Naive thymus-derived CD8-positive, alpha-beta T cell (primary cell): ENCODE data around the gene TNFSF18. TPM values are rescaled to one million over a fixed set of nuclear protein-coding genes. Genes with fewer than 3 reads are reported as not detected.
"Not testable (repeated sequence)": the region's sequence is repeated elsewhere in the genome, so short reads cannot be mapped to it uniquely, and the experiment has no call there.

Experiments used
- ATAC-seq, 2 donors: fragments of 150-1000 bp; cut with Tn5 transposase in 1 of 2; sonication (Bioruptor Pico), chemical (Tn5 transposase) in 1 of 2; 1 replicate in 1 of 2; 2 replicates in 1 of 2; pipeline ENCODE4 v1.10.0; 2021; ENCODE audit warnings: mild to moderate bottlenecking in 2 of 2, moderate library complexity in 2 of 2
- POLR2A ChIA-PET: fragments of 350-600 bp; sonication (Branson Sonifier 250); formaldehyde crosslinking; loops from one replicate; lab custom pipeline; 2021; ENCODE audit warnings: antibody characterized with exemption; lab: Charles Lee
- DNase-seq, 10 donors: peaks; one replicate each; pipeline versions ENCODE4 v3.0.0 to v3.0.0-alpha.2; 2020 to 2022
- H3K27ac Mint-ChIP-seq, 10 donors: one replicate each; pipeline ENCODE4 v1.8.0; 2020 to 2022; ENCODE audit warnings: mild to moderate bottlenecking in 10 of 10, mixed read lengths in 10 of 10, moderate library complexity in 4 of 10, inconsistent platforms in 1 of 10
- H3K27me3 Mint-ChIP-seq, 5 donors: one replicate each; pipeline ENCODE4 v1.8.0; 2021 to 2022; ENCODE audit warnings: mixed read lengths in 5 of 5
- H3K36me3 Mint-ChIP-seq, 3 donors: one replicate each; pipeline ENCODE4 v1.8.0; 2020 to 2022; ENCODE audit warnings: mixed read lengths in 3 of 3, mild to moderate bottlenecking in 2 of 3, inconsistent platforms in 1 of 3
- H3K4me1 Mint-ChIP-seq, 4 donors: one replicate each; pipeline ENCODE4 v1.8.0; 2021 to 2022; ENCODE audit warnings: mixed read lengths in 4 of 4
- H3K4me3 Mint-ChIP-seq, 10 donors: one replicate each; pipeline ENCODE4 v1.8.0; 2020 to 2022; ENCODE audit warnings: mild to moderate bottlenecking in 10 of 10, mixed read lengths in 10 of 10, moderate library complexity in 6 of 10, inconsistent platforms in 1 of 10
- H3K9me3 Mint-ChIP-seq, 9 donors: one replicate each; pipeline ENCODE4 v1.8.0; 2020 to 2022; ENCODE audit warnings: mixed read lengths in 9 of 9, mild to moderate bottlenecking in 3 of 9, inconsistent platforms in 1 of 9, moderate library complexity in 1 of 9
- polyA plus RNA-seq, 3 donors: library from polyadenylated mRNA; unstranded; fragments of 300-500 nt; fragmentation: Illumina TruSeq; gene quantifications; one replicate each; pipeline ENCODE4 v1.2.3, GENCODE V29; 2021
- total RNA-seq, 8 experiments: library from RNA in 2 of 8; stranded (reverse) in 2 of 8; gene quantifications; one replicate each; pipeline ENCODE4 v1.2.3 and lab custom pipeline; 2021 to 2026

TNFSF18 gene
- total RNA-seq = not detected
- not detected for polyA plus RNA-seq
- total RNA-seq (lab: John Stamatoyannopoulos, UW) = 0 reads per million in 6 experiments

- DNase-seq (no peak), ATAC-seq (no peak)
- Mint-ChIP-seq H3K36me3 (no peaks in the 10 kb centered on the region), H3K9me3 (no peaks in the 10 kb centered on the region), H3K4me3 (no peak within 1 kb of the TSS), H3K27ac (peak within 1 kb of the TSS in 1 of 10 donors; percentile 4), H3K4me1 (peaks cover 4 to 25% (median 6%) of the 10 kb centered on the region in 4 donors), H3K27me3 (no peaks in the 10 kb centered on the region)
- POLR2A ChIA-PET = no interaction called here
These were observed at the start of gene TNFSF18 for GRCh38 chr1:173050865-173051264. TNFSF18 (minus strand) TSS chr1:173050941; CDS start chr1:173050896, 45 bp downstream.

- POLR2A ChIA-PET = no interaction called here
- H3K27me3 Mint-ChIP-seq = peaks cover 0 to 1% (median 0%) of the 10 kb centered on the region in 5 donors
- no peak overlapping the region for H3K27ac Mint-ChIP-seq
- H3K9me3 Mint-ChIP-seq = peaks cover 0 to 18% (median 7%) of the 10 kb centered on the region in 9 donors
- ATAC-seq = no peak
- H3K4me1 Mint-ChIP-seq = no peaks in the 10 kb centered on the region
- DNase-seq = no peak
- H3K36me3 Mint-ChIP-seq = peaks cover 0 to 8% (median 0%) of the 10 kb centered on the region in 3 donors
- no peak overlapping the region for H3K4me3 Mint-ChIP-seq
These were observed 48.4 kb upstream of the TNFSF18 start for GRCh38 chr1:173099166-173099565.

- no peak overlapping the region for H3K4me3 Mint-ChIP-seq
- ATAC-seq (no peak), DNase-seq (no peak)
- peak overlapping the region in 1 of 10 donors; percentile 10 for H3K27ac Mint-ChIP-seq
- H3K36me3 Mint-ChIP-seq = peaks cover 0 to 5% (median 0%) of the 10 kb centered on the region in 3 donors
- peaks cover 0 to 11% (median 4%) of the 10 kb centered on the region in 9 donors for H3K9me3 Mint-ChIP-seq
- POLR2A ChIA-PET = no interaction called here
- H3K27me3 Mint-ChIP-seq = peaks cover 0 to 1% (median 0%) of the 10 kb centered on the region in 5 donors
- H3K4me1 Mint-ChIP-seq = no peaks in the 10 kb centered on the region
These were observed 47.4 kb upstream of the TNFSF18 start for GRCh38 chr1:173098117-173098516.

- Mint-ChIP-seq H3K4me1 (no peaks in the 10 kb centered on the region), H3K9me3 (peaks cover 0 to 2% (median 0%) of the 10 kb centered on the region in 9 donors), H3K27me3 (peaks cover 0 to 1% (median 0%) of the 10 kb centered on the region in 5 donors), H3K27ac (no peak overlapping the region), H3K36me3 (no peaks in the 10 kb centered on the region), H3K4me3 (no peak overlapping the region)
- ATAC-seq (no peak), DNase-seq (no peak)
- POLR2A ChIA-PET = no interaction called here
These were observed 46.3 kb upstream of the TNFSF18 start for GRCh38 chr1:173097001-173097400.

- H3K9me3 Mint-ChIP-seq = no peaks in the 10 kb centered on the region
- H3K27ac Mint-ChIP-seq = no peak overlapping the region
- ATAC-seq = no peak
- H3K27me3 Mint-ChIP-seq = peaks cover 0 to 3% (median 0%) of the 10 kb centered on the region in 5 donors
- H3K4me1 Mint-ChIP-seq = no peaks in the 10 kb centered on the region
- no peaks in the 10 kb centered on the region for H3K36me3 Mint-ChIP-seq
- POLR2A ChIA-PET = no interaction called here
- no peak overlapping the region for H3K4me3 Mint-ChIP-seq
- DNase-seq = no peak
These were observed 44.9 kb upstream of the TNFSF18 start for GRCh38 chr1:173095632-173096031.

- DNase-seq = no peak
These were observed 43.8 kb upstream of the TNFSF18 start for GRCh38 chr1:173094541-173094940.

GRCh38 chr1:173093691-173094445, 43.1 kb upstream of the TNFSF18 start:
- no peak overlapping the region for H3K4me3 Mint-ChIP-seq
- no peaks in the 10 kb centered on the region for H3K4me1 Mint-ChIP-seq
- ATAC-seq (no peak), DNase-seq (no peak)
- H3K36me3 Mint-ChIP-seq = no peaks in the 10 kb centered on the region
- peaks cover 0 to 6% (median 0%) of the 10 kb centered on the region in 5 donors for H3K27me3 Mint-ChIP-seq
- H3K9me3 Mint-ChIP-seq = no peaks in the 10 kb centered on the region
- no peak overlapping the region for H3K27ac Mint-ChIP-seq
- POLR2A ChIA-PET = no interaction called here

More at GRCh38 chr1:173094541-173094940, 43.8 kb upstream of the TNFSF18 start:
- no peak for ATAC-seq
- POLR2A ChIA-PET = no interaction called here
- Mint-ChIP-seq H3K36me3 (no peaks in the 10 kb centered on the region), H3K27ac (no peak overlapping the region), H3K4me1 (no peaks in the 10 kb centered on the region), H3K27me3 (peaks cover 0 to 6% (median 0%) of the 10 kb centered on the region in 5 donors), H3K4me3 (no peak overlapping the region), H3K9me3 (no peaks in the 10 kb centered on the region)

GRCh38 chr1:173084292-173084691, 33.6 kb upstream of the TNFSF18 start:
- DNase-seq (no peak), ATAC-seq (no peak)
- peaks cover 0 to 4% (median 0%) of the 10 kb centered on the region in 9 donors for H3K9me3 Mint-ChIP-seq
- no peaks in the 10 kb centered on the region for H3K4me1 Mint-ChIP-seq
- H3K27ac Mint-ChIP-seq = no peak overlapping the region
- peaks cover 0 to 3% (median 0%) of the 10 kb centered on the region in 3 donors for H3K36me3 Mint-ChIP-seq
- POLR2A ChIA-PET = no interaction called here
- H3K27me3 Mint-ChIP-seq = peaks cover 0 to 2% (median 0%) of the 10 kb centered on the region in 5 donors
- H3K4me3 Mint-ChIP-seq = no peak overlapping the region

GRCh38 chr1:173082913-173083312, 32.2 kb upstream of the TNFSF18 start:
- POLR2A ChIA-PET = no interaction called here
- ATAC-seq (no peak), DNase-seq (no peak)
- peaks cover 0 to 6% (median 0%) of the 10 kb centered on the region in 9 donors for H3K9me3 Mint-ChIP-seq
- no peak overlapping the region for H3K4me3 Mint-ChIP-seq
- no peak overlapping the region for H3K27ac Mint-ChIP-seq
- H3K27me3 Mint-ChIP-seq = peaks cover 0 to 2% (median 0%) of the 10 kb centered on the region in 5 donors
- peaks cover 0 to 3% (median 0%) of the 10 kb centered on the region in 3 donors for H3K36me3 Mint-ChIP-seq
- no peaks in the 10 kb centered on the region for H3K4me1 Mint-ChIP-seq

- H3K27ac Mint-ChIP-seq = not testable (repeated sequence)
These were observed 23.5 kb upstream of the TNFSF18 start for GRCh38 chr1:173074217-173074616.

GRCh38 chr1:173064011-173064410, 13.3 kb upstream of the TNFSF18 start:
- DNase-seq = no peak
- Mint-ChIP-seq H3K4me3 (no peak overlapping the region), H3K27me3 (no peaks in the 10 kb centered on the region), H3K9me3 (peaks cover 0 to 8% (median 0%) of the 10 kb centered on the region in 9 donors), H3K27ac (no peak overlapping the region), H3K36me3 (no peaks in the 10 kb centered on the region), H3K4me1 (peaks cover 0 to 2% (median 0%) of the 10 kb centered on the region in 4 donors)
- POLR2A ChIA-PET = no interaction called here
- ATAC-seq = no peak

More at GRCh38 chr1:173074217-173074616, 23.5 kb upstream of the TNFSF18 start:
- H3K4me3 Mint-ChIP-seq, DNase-seq, H3K4me1 Mint-ChIP-seq, H3K9me3 Mint-ChIP-seq, H3K27me3 Mint-ChIP-seq, POLR2A ChIA-PET, ATAC-seq, H3K36me3 Mint-ChIP-seq: not testable (repeated sequence)

- POLR2A ChIA-PET = no interaction called here
- no peaks in the 10 kb centered on the region for H3K27me3 Mint-ChIP-seq
- H3K36me3 Mint-ChIP-seq = no peaks in the 10 kb centered on the region
- DNase-seq (no peak), ATAC-seq (no peak)
- H3K27ac Mint-ChIP-seq = no peak overlapping the region
- H3K4me3 Mint-ChIP-seq = no peak overlapping the region
- peaks cover 0 to 2% (median under 1%) of the 10 kb centered on the region in 4 donors for H3K4me1 Mint-ChIP-seq
- H3K9me3 Mint-ChIP-seq = peaks cover 0 to 6% (median 0%) of the 10 kb centered on the region in 9 donors
These were observed 12.4 kb upstream of the TNFSF18 start for GRCh38 chr1:173063171-173063570.

- H3K4me1 Mint-ChIP-seq = peaks cover 0 to 7% (median 2%) of the 10 kb centered on the region in 4 donors
- H3K27me3 Mint-ChIP-seq = no peaks in the 10 kb centered on the region
- DNase-seq (no peak), ATAC-seq (no peak)
- H3K36me3 Mint-ChIP-seq = no peaks in the 10 kb centered on the region
- POLR2A ChIA-PET = no interaction called here
- no peak overlapping the region for H3K27ac Mint-ChIP-seq
- no peak overlapping the region for H3K4me3 Mint-ChIP-seq
- peaks cover 0 to 5% (median 0%) of the 10 kb centered on the region in 9 donors for H3K9me3 Mint-ChIP-seq
These were observed 11.6 kb upstream of the TNFSF18 start for GRCh38 chr1:173062150-173062938.
